HG02840 (cell line): ENCODE results near the gene SLC9A4.
"Not testable (repeated sequence)": the region's sequence is repeated elsewhere in the genome, so short reads cannot be mapped to it uniquely, and the experiment has no call there.

Experiments used
- ATAC-seq: cut with Tn5 transposase; IDR thresholded peaks from one replicate; pipeline ENCODE4 v1.9.1; 2021; ENCODE audit warnings: mild to moderate bottlenecking, moderate library complexity, moderate number of reproducible peaks; ENCODE audit not compliant: unreplicated experiment, low FRiP score

Gene SLC9A4

DNA sequence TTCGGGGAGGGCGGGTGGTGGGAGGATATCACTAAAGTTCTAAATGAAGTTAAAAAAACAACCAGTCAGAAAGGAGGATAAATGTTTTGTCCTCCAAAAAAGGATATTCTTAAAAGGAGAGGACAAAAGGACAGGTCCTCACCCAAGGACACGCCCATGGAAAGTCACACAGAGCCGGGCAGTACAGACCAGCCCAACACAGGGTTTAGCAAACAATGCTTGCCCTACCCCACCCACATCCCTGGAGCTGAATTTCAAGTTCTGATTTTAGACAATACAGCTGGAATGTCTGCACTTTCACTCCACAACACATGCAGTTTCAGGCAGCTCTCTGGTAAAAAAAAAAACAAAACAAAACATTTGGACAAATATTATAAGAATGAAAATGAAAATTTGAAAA lies 67.9 kb downstream of the SLC9A4 start:
- no peak for ATAC-seq

DNA sequence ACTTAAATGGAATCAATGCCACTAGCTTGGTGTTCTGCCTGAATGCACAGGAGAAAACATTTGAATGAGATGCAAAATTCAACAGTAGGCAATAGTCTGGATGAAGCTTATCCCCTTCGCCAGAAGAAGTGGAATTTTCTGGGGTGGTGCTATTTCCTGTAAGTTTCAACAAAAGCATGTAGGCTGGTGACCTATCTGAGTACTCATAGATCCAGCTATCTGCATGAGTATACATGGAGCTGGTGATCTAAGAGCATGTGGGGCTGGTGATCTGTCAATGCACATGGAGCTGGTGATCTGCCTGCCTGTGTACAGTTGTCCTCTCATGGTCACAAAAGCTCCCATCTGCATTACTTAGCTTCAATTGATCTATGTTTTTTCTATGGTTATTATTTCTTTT lies 71.2 kb downstream of the SLC9A4 start:
- no peak for ATAC-seq

DNA sequence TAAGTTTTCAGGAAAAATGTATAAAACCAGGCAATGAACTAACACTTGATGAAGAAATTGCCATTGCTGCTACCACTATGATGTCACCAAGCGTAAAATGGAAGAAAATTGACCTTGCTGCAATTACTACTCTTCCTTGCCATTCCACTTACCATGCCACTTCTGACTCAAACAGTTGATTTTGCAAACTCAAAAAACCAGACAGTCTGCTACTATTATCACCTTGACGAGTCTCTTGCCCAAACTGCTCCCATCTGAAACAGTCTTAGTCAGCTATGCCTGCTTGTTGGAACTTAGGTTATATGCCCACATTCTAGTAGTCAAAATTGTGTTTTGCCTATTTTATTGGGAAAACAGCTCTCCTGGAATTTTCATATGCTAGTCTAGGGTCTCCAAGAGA lies 74.4 kb downstream of the SLC9A4 start:
- no peak for ATAC-seq

DNA sequence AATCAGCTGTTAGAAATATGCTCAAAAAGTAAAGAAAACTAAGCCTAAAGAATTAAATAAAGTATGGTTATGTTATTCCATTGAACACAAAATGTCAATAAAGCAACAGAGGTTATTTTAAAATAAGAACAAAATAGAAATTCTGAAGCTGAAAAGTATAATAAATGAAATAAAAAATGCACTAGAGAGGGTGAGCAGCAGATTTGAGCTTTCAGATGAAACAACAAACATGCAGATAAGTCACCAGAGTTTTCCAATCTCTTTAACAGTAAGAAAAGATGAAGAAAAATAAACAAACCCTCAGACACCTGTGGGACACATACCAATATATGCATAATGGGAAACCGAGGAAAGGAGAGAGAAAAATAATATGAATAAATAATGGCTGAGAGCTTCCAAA lies 76.0 kb downstream of the SLC9A4 start:
- no peak for ATAC-seq

DNA sequence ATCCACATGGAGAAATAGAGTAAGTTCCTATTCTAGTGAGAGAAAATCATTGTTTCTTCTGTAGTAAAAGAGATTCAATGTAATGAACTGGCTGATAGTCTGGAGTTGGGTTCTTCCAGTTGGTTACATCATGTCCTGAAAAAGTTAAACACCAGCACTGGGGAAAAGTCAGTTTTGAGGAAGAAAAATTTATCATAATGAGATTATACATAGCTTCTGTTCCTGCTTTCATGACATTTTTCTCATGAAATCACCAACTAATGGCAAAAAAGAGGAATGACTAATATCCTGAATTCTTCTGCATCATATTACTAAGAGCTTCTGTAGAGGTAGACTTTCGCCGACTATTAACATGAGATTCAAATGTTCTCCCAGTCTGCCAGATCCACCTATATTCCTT lies 77.1 kb downstream of the SLC9A4 start:
- ATAC-seq, result no peak

DNA sequence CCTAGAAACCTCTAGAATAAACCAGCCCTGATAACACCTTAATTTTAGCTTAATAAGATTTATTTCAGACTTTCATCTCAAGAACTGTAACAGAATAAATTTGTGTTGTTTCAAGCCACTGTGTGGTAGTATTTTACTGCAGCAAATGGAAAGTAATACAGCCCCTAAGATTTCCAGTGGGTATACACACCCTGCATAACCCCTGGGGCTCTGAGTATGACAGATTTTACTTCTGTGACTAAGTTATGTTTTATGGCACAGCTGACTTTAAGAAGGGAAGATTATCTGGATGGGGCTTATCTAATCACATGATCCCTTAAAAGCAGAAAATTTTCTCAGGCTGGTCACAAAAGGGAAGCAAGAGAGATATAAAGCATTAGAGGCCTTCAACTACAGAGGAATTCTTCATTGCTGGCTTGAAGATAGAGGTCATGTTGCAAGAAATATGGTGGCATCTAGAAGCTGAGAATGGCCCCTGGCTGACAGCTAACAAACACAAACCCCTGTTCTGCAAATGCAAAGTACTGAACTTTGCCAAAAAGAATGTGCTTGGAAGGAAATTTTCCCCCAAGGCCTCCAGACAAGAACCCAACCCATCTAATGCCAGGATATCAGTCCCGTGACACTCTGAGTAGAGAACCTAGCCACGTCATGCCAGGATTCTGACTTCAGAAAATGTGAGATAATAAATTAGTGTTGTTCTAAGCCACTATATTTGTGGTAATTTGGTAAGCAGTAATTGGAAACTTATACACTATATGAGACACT lies 78.5 kb downstream of the SLC9A4 start:
- no peak for ATAC-seq

DNA sequence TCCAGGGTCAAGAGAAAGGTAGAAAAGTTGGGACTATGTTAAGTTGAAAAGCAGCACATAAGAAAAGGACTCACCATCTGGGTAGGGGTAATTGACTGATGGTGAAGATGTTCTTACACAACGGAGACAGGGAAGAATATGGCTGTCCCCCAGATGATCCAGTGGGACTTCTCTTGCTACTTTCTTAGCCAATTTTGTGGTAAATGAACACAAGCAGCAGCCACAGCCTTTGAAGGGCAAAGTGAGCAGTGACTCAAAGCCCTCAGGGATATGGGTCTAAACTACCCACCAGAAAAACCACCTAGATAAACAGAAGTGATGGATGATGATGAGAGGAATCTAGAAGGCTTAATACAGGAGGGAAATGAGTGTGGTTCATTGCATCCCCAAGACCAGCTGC lies 80.6 kb downstream of the SLC9A4 start:
- no peak for ATAC-seq

DNA sequence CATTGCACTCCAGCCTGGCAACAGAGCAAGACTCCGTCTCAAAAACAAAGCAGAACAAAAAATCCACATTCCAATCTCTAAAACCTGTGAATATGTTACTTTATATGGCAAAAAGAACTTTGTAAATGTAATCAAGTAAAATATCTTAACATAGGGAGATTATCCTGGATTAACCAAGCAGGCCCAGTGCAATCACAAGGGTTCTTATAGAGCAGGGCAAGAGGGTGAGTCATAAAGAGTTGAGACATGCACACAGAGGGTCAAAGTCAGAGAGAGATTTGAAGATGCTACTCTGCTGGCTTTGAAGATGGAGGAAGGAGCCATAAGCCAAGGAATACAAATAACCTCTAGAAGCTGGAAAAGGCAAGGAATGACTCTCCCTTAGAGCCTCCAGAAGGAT lies 85.4 kb downstream of the SLC9A4 start:
- no peak for ATAC-seq

DNA sequence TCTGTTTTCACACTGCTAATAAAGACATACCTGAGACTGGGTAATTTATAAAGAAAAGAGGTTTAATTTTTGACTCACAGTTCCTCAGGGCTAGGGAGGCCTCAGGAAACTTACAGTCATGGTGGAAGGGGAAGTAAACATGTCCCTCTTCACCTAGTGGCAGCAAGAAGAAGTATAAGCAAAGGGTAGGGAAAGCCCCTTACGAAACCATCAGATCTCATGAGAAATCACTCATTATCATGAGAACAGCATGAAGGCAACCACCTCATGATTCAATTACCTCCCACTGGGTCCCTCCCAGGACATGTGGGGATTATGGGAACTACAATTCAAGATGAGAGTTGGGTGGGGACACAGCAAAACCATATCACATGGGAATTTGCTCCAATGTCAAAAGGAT lies 89.5 kb downstream of the SLC9A4 start:
- not testable (repeated sequence) for ATAC-seq

DNA sequence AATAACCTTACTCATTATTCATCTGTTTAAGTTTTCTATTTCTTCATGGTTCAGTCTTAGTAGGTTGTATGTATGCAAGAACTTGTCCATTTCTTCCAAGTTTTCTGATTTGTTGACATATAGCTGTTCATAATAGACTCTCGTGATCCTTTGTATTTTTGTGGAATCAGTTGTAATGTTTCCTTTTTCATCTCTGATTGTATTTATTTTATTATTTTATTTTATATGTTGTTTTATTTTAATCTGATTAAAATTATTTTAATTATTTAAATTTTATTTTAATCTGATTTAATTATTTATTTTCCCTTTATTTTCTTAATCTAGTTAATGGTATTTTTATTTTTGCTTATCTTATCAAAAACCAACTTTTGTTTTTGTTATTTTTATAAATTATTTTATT lies 102.9 kb downstream of the SLC9A4 start:
- ATAC-seq, result no peak

DNA sequence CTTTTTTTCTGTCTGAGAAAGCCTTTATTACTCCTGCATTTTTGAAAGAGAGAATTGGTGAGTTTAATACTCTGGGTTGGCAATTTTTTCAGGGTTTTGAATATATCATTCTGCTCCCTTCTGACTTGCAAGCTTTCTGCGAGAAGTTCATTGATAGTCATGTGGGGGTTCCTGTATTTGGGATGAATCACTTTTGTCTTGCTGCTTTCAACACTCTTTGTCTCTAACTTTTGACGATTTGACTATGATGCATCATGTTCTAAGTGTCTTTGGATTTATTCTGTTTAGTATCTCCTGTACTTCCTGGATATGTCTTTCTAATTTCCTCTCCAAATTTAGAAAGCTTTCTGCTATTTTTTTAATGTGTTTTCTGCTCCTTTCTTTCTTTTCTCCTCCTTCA lies 105.3 kb downstream of the SLC9A4 start:
- no peak for ATAC-seq

DNA sequence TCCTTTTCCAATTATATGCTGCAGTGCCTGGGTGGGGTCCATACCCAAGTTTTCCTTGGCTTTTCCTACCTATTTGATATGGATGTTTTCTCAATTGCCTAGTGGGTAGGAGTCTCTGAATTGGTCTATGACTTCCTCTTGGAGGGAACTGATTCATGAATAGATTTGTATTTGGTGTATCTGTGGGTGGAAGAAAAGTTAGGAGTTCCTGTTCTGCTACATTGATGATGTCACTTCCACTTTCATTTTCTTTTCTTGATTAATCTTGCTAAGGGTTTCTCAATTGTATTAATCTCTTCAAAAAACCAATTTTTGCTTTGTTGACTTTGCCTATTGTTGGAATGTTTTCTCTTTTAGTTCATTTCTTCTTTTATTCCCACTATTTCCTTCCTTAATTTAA lies 108.9 kb downstream of the SLC9A4 start:
- no peak for ATAC-seq

DNA sequence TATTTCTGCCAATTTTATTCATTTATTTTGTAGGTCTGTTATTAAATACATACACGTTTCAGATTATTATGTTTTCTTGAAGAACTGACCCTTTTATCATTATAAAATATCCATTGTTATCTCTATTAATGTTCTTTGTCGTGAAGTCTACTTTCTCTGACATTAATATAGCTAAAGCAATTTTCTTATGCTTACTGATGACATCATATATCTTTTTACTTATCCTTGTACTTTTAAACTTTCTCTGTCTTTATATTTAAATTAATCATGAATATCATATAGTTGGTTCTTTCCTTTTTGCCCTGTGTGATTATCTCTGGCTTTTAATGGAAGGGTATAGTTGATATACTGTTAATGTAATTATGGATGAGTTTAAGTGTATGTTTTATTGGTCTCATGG lies 109.8 kb downstream of the SLC9A4 start:
- ATAC-seq, result no peak
